Smooth muscle cell (in vitro differentiated cells): ENCODE data around the gene FKBP2. TPM values are rescaled to one million over a fixed set of nuclear protein-coding genes. Genes with fewer than 3 reads are reported as not detected.

ENCODE experiments used
- DNase-seq: peaks from one replicate; lab custom pipeline; 2025; ENCODE audit not compliant: unreplicated experiment; lab: John Stamatoyannopoulos, UW
- H2AFZ ChIP-seq: fragments of 200-600 bp; sonication (generic); 2 replicates; pipeline ENCODE4 v1.6.0; 2016; ENCODE audit warnings: antibody characterized with exemption, low read depth, mild to moderate bottlenecking
- H3F3A ChIP-seq: fragments of 200-600 bp; sonication (generic); 2 replicates; pipeline ENCODE4 v1.6.0; 2017; ENCODE audit warnings: antibody characterized with exemption, low read depth
- H3K27ac ChIP-seq: fragments of 200-600 bp; sonication (generic); 2 replicates; pipeline ENCODE4 v1.5.1; 2016; ENCODE audit warnings: low read depth, mild to moderate bottlenecking
- H3K27me3 ChIP-seq: fragments of 200-600 bp; sonication (generic); 2 replicates; pipeline ENCODE4 v1.6.1; 2016; ENCODE audit warnings: low read depth, mild to moderate bottlenecking
- H3K36me3 ChIP-seq: fragments of 200-600 bp; sonication (generic); 2 replicates; pipeline ENCODE4 v1.5.1; 2016; ENCODE audit warnings: low read depth
- H3K4me1 ChIP-seq: fragments of 200-600 bp; sonication (generic); 2 replicates; pipeline ENCODE4 v1.5.1; 2016; ENCODE audit warnings: low read depth
- H3K4me2 ChIP-seq: fragments of 200-600 bp; sonication (generic); 2 replicates; pipeline ENCODE4 v1.6.0; 2016; ENCODE audit warnings: mild to moderate bottlenecking
- H3K4me3 ChIP-seq: fragments of 200-600 bp; sonication (generic); 2 replicates; pipeline ENCODE4 v1.5.1; 2016; ENCODE audit warnings: mild to moderate bottlenecking
- H3K79me2 ChIP-seq: fragments of 200-600 bp; sonication (generic); 2 replicates; pipeline ENCODE4 v1.6.0; 2016; ENCODE audit warnings: low read depth, mild to moderate bottlenecking
- H3K9ac ChIP-seq: fragments of 200-600 bp; sonication (generic); 2 replicates; pipeline ENCODE4 v1.6.0; 2016; ENCODE audit warnings: low read depth
- H3K9me3 ChIP-seq: fragments of 200-600 bp; sonication (generic); replicated peaks from 2 replicates; pipeline ENCODE4 v1.5.1; 2016; ENCODE audit warnings: low read depth
- H4K20me1 ChIP-seq: fragments of 200-600 bp; sonication (generic); 2 replicates; pipeline ENCODE4 v1.6.0; 2016; ENCODE audit warnings: low read depth
- CTCF ChIP-seq: fragments of 200-600 bp; sonication (generic); IDR thresholded peaks from 2 replicates; pipeline ENCODE4 v1.5.1; 2017; ENCODE audit warnings: borderline replicate concordance, mild to moderate bottlenecking, antibody characterized with exemption; ENCODE audit not compliant: insufficient read depth, poor library complexity, severe bottlenecking
- WGBS: methylation state at CpG from one replicate; pipeline ENCODE4 v1.1.7; 2016; ENCODE audit warnings: low lambda C conversion rate; 5-methylcytosine and 5-hydroxymethylcytosine counted together
- polyA plus RNA-seq: library from polyadenylated mRNA; unstranded; fragments of >200 nt; fragmentation: Nextera tagmentation; extraction: Ambion mirVana; gene quantifications from 2 replicates; pipeline ENCODE4 v1.2.1, GENCODE V29; 2016
- total RNA-seq: library from RNA; depleted of rRNA; stranded (reverse); fragments of >200 nt; gene quantifications from 2 replicates; pipeline ENCODE4 v1.2.3, GENCODE V29; 2014

FKBP2 gene
- total and polyA plus RNA-seq, 2 experiments from 2014 or later = 51.3 to 231 TPM

DNA sequence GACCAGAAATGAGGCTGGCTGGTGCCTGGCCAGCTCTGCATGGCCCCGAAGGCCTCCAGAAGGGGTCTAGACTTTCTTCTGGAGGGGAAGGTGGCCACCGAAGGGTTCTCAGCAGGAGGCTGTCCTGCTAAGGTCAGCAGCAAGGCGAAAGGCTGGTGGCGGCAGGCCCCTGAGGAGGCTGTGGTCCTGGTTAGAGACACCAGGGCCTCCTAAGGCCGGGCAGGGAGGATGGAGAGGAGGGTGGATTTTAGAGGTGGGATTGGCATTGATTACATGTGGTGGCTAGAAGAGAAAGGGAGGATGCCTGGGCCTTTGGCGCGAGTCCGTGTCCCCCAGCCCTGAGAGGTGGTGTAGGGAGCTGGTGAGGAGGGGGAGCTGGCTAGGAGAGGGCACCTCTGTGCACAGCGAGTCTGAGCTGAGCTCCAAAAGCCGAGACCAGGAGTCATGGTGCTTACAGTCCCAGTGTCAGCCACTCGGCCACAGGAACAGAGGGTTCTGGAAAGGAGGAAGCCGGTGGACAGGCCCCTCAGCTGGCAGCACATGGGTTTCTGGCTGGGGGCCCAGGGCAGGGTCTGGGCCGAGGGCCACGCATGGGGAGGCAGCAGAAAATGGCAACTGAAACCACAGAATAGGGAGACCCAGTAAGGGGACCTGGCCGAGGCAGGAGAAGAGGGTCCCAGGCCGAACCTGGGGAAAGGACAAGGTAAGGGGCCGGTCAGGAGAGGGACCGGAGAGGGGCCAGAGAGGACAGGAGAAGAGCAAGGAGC is 31.9 kb upstream of the FKBP2 start:
- 91% methylated on average over 14 of the region's 18 CpGs for WGBS
- no peak overlapping the region for H3K4me2 ChIP-seq
- H3K79me2 ChIP-seq = no peaks in the 10 kb centered on the region
- H3F3A ChIP-seq = no peaks in the 10 kb centered on the region
- H4K20me1 ChIP-seq = no peaks in the 10 kb centered on the region
- H3K9me3 ChIP-seq = no peaks in the 10 kb centered on the region
- H3K4me1 ChIP-seq = no peaks in the 10 kb centered on the region
- H3K4me3 ChIP-seq = no peak overlapping the region
- no peak for TF ChIP-seq CTCF
- H3K9ac ChIP-seq = no peak overlapping the region
- no peaks in the 10 kb centered on the region for H3K27me3 ChIP-seq
- no peak overlapping the region for H3K27ac ChIP-seq
- DNase-seq = no peak
- H3K36me3 ChIP-seq = no peaks in the 10 kb centered on the region
- no peak overlapping the region for H2AFZ ChIP-seq

- no peak overlapping the region for H3K27ac ChIP-seq
- H3F3A ChIP-seq = no peaks in the 10 kb centered on the region
- no peak overlapping the region for H2AFZ ChIP-seq
- H3K9ac ChIP-seq = no peak overlapping the region
- H3K4me3 ChIP-seq = no peak overlapping the region
- no peaks in the 10 kb centered on the region for H3K36me3 ChIP-seq
- no peak for TF ChIP-seq CTCF
- H4K20me1 ChIP-seq = no peaks in the 10 kb centered on the region
- WGBS = 100% methylated on average over 8 of the region's 8 CpGs
- H3K9me3 ChIP-seq = no peaks in the 10 kb centered on the region
- no peak for DNase-seq
- H3K27me3 ChIP-seq = no peaks in the 10 kb centered on the region
- no peaks in the 10 kb centered on the region for H3K79me2 ChIP-seq
- no peak overlapping the region for H3K4me2 ChIP-seq
- no peaks in the 10 kb centered on the region for H3K4me1 ChIP-seq
Measured at GRCh38 chr11:64209563-64209843, 31.4 kb upstream of the FKBP2 start.

- Histone ChIP-seq H4K20me1 (no peaks in the 10 kb centered on the region), H3F3A (no peaks in the 10 kb centered on the region), H3K4me3 (no peak overlapping the region), H3K27me3 (no peaks in the 10 kb centered on the region), H3K79me2 (no peaks in the 10 kb centered on the region), H3K27ac (no peak overlapping the region), H3K4me1 (no peaks in the 10 kb centered on the region), H3K9me3 (no peaks in the 10 kb centered on the region), H3K4me2 (no peak overlapping the region), H3K36me3 (no peaks in the 10 kb centered on the region), H3K9ac (no peak overlapping the region), H2AFZ (no peak overlapping the region)
- no peak for DNase-seq
- no peak for TF ChIP-seq CTCF
- 96% methylated on average over 24 of the region's 24 CpGs for WGBS
Measured at GRCh38 chr11:64210301-64211020, 30.4 kb upstream of the FKBP2 start.
